Hematopoietic multipotent progenitor cell treated with erythropoietin and hydrocortisone succinate and interleukin-3 and kit ligand, for 4 days (in vitro differentiated cells): Measurements from ENCODE around the gene PRELID1.
"Not testable (repeated sequence)": the region's sequence is repeated elsewhere in the genome, so short reads cannot be mapped to it uniquely, and the experiment has no call there.

ENCODE experiments used
- DNase-seq: peaks from one replicate; pipeline ENCODE4 v3.0.0-alpha.2; 2015

PRELID1 gene

GRCh38 chr5:177300236-177300880 lies 3.2 kb upstream of the PRELID1 start:
- DNase-seq: peak; percentile 94

- DNase-seq: no peak
Measured at GRCh38 chr5:177300951-177301350, 2.6 kb upstream of the PRELID1 start.

DNA sequence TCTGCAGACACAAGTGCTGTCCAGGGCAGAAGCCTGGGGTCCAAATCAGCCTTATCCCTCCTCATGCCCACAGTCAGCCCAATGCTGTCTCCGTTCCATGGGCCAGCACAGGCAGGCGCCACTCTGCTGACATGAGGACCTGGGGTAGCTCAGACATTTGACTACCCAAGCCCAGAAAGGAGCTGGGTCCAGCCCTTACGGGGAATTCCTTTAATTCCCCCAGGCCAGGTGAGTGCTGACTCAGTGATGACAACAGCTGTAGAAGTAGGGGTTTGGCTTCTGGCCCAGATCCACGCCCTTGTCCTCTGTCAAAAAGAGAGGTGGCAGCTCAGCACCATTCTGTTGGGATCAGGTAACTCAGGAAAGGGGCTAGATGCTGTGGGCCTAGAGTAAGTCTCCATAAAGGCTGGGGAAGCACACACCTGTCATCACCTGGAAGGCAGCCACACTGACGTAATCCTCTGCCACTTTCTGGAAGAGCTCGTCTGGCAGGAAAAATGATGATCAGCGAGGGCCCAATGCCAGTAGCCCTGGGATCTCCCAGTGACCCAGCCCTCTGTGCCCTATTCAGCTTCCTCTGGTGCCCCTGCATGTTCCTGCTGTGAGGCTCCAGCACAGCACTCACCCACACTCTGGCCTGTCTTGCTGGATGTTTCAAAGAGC lies 2.0 kb upstream of the PRELID1 start:
- DNase-seq: no peak

- peak; percentile 55 for DNase-seq
Measured at GRCh38 chr5:177302354-177303110, 1.1 kb upstream of the PRELID1 start.

- DNase-seq: peak; percentile 47
Measured at GRCh38 chr5:177303925-177304391, 359 bp downstream of the PRELID1 start.

DNA sequence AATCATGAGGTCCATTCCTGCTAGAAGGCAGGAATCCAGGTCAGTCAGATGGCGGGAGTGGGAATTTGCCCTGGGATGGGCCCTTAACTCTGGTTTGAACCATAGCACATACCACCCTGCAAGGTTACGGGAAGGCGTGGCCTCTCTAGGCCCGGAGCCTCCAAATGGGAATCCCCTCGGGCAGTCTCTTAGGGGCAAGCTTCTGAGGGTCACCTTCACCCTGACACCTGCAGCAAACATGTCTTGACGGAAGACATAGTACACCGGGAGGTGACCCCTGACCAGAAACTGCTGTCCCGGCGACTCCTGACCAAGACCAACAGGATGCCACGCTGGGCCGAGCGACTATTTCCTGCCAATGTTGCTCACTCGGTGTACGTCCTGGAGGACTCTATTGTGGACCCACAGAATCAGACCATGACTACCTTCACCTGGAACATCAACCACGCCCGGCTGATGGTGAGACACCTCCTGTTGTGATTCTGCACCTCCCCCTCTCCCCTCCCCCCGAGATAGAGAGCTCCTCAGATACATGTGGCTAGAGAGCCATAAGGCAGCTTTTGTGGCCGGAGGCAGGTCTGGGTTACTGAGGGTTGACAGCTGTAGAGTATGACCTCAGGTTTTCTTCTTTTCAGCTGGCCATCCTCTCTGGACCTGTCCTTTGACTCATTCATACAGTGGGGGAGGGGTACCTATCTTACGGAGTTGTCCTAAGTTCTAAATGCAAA lies 957 bp downstream of the PRELID1 start:
- no peak for DNase-seq

GRCh38 chr5:177306103-177306640 lies 2.6 kb downstream of the PRELID1 start:
- not testable (repeated sequence) for DNase-seq

DNA sequence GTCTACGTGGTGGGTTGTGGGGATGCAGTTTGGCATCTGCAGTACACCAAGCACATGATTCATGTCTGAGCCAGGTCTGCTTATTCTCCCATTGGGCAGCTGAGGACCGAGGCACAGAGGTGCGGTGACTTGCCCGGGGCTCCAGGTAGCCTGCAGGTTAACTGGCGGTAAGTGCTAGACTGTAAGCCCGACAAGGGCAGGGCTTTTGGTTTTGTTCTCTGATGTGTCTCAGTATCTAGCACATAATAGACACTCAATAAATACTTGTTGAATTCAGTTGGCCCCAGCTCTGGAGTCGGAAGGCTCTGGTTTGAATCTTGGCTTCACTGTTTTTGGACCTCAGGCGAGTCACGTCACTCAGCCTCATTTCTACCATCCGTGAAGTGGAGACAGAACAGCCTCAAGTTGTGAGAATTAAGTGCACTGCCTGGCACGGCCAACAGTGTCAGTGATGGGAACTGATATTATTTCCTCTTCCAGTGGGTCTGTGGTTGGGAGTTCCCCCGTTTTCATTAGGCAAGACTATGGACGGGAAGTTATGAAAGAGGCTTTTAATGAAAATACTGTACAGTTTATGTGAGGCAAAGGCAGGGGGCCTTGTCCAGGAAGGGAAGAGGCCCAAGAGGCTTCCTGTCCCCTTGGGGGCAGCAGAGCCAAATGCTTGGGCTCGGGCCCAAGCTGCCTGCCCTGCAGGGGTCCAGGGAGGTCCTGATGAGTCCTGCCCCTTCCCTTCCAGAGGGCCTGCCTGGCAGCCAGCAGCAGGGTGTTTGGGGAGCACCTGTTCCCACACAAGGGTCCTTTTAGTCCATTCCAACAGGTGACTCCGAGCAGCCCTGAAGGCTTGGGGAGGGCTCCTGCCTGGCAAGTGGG lies 3.3 kb downstream of the PRELID1 start:
- DNase-seq: peak; percentile 84

DNA sequence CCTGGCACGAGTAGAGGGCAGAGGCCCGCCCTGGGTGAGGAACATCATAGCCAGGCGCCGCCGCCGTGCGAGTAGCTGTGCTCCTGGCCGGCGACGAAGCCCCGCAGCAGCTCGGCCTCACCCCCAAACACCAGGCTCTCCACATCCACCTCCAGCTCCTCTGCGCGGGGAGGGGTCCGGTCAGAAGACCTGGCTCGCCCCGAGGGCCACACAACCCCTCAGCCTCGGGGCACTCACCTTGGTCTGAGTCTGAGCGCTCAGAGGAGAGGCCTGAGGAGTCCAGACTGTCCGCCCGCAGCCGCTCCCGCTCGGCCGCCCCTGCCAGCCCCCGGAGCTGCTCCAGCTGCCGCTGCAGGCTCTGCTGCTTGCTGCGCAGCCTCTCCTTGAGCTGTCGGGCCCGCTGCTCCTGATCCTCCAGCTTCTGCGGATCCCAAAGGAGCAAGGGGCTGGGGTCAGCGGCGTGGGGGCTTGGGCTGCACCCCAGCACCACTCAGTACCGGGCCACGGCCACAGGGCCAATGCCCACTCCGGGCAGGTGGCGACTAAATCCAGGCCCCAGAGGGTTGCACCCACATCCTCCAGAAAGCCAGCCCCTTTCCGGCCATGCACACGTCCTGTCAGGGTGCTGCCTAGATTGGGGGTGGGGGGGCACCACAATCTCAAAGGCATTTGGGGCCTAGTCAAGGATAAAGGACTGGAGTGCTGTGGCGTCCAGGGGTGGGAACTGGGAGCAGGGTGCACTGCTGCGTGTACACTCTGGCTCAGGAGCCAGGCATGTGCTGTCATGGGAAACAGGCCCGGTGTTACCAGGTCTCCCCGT lies 4.2 kb downstream of the PRELID1 start:
- no peak for DNase-seq

DNA sequence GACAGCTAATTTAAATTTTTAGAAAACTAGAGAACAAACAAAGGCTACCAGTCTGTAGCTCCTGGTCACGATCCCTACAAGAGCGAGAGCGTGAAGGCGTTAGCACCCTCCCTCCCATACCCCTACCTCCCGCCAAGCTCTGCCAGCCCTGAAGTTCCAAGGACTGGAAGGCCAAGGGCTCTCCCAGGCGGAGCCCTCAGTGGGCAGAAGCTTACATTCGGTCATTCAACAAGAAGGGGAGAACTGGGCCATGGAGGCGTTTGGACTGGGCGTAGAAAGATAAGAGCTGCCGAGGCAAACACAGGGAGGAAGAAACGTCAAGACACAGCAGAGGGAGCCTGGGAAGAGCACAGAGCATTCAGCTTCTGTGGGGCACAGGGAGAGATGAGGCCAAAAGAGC lies 5.1 kb downstream of the PRELID1 start:
- no peak for DNase-seq

DNA sequence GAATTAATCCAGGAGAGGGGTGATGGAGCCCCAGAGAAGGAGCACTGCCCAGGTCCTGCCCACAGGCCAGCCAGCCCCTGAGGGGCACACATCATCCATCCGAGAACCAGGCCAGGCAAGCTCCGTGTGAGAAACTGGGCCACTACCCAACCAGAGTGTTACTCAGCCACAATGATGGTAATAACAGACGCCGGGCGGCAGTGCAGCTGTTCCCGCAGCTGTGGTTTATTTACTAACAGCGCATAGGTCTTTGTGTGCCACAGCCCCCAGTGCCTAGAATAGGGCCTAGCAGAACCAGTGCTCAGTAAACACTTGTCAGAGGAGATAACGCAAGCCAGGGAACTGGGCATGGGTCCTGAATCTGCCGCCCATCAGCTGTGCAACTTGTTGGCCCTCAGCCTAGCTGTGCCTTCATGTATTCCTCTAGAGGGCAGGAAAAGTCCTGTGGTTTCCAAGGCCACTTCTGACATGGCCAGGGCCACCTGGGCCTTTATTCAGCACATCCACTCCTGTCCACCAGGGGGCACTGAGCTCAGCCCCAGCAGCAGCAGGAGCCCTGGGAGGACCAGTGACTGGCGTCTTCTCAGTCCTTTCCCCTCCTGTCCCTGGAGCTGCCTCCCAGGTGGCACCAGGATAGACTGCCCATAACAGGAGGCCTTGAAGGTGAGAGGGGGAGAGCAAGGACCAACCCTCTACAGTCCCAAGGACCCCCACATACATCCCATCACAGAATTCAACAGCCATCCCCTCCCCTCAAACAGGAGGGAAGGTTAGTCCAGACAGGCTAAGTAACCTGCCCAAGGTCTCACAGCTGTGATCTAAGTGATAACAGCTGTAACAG lies 6.0 kb downstream of the PRELID1 start:
- peak; percentile 84 for DNase-seq

GRCh38 chr5:177310332-177310731 lies 6.7 kb downstream of the PRELID1 start:
- DNase-seq: no peak

GRCh38 chr5:177310757-177311391 lies 7.3 kb downstream of the PRELID1 start:
- DNase-seq: peak; percentile 87

- DNase-seq: peak; percentile 34
Measured at GRCh38 chr5:177311392-177311722, 7.8 kb downstream of the PRELID1 start.

DNA sequence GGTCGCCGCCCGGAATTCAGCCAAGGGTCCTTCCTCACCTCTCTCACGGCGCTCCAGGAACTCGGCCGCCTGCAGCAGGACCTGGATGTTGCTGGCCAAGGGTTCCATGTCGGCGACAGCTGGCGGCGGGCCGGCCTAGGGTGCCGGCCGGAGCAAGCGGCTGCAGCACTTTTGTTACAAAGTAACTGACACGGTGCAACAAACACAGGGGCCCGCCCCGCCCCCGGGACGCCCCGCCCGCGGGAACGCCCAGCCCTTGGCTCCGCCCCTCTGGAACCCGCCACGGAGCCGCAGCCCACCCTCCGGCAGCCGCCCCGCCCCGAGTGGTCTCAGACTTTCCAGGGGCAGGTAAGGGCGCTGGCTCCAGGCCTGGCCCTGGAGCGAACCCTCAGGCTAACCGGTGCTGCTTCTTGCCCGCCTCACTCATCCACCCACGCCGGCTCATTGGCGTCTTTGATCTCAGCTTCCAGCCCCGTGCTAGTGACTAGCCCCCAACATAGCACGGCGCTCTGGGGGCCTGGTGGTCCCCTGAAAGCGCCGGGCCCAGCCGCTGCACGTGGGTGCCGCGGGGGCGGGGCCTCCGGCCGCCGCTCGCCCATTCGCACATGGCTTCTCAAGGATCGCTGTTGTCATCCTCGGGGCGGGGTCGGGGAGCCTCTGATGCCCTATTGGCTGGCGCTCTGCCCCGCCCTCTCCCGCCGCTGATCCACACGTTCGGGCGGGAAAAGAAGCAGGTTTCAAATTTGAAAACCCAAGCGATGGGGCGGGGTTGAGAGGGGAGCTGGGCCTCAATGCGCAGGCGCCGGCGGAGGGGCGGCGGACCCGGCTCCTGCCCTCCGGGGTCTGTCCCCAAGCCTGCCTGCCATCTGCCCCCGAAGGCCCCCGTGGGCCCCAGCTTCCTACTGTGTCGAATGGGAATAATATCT lies 8.4 kb downstream of the PRELID1 start, which contains the start of gene MXD3:
MXD3 (minus strand) TSS at position 176 of the 926 bp plus-strand sequence; CDS start at position 108, 68 bp downstream.
- DNase-seq: peak; percentile 100

DNA sequence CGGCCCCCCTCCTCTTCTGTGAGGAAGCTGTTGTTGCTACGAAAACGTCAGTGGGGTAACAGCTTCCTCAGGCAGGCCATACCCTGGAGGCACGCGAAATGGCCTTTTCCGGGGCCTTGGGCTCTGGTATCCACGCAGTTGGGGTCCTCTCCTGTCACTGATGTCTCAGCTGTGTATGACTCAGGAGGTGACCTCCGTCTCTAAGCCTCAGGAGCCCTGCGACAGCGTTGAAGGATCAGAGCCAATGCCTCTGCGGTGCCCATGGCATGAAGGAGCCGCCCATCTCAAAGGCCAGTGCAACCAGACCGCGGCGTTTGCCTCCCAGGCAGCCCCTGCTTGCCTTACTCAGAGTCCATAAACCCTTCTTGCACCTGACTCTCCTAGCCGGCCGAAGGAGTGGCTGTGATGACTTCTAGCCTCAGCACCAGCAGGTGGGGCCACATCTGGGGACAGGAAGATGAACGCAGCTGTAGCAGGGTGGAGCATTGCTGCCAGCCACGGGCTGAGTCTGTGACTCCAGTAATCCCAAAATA lies 9.1 kb downstream of the PRELID1 start:
- DNase-seq: peak; percentile 72

GRCh38 chr5:177313561-177314259 lies 10.1 kb downstream of the PRELID1 start:
- no peak for DNase-seq
